IMR-90 (cell line): Measurements from ENCODE around the gene GGTA1. TPM values are rescaled to one million over a fixed set of nuclear protein-coding genes. Genes with fewer than 3 reads are reported as not detected.

Source experiments
- ATAC-seq: fragments of 200-7000 bp; cut with Tn5 transposase; 2 replicates; pipeline ENCODE4 v1.9.1; 2020; ENCODE audit warnings: low read depth, mild to moderate bottlenecking, moderate library complexity
- BruUV-seq: library from RNA; stranded (reverse); fragments of 400-500 nt; replicated peaks from 2 replicates; lab custom pipeline; 2021; lab: Mats Ljungman, UMichigan
- CTCF ChIA-PET: fragments of 300-600 bp; formaldehyde crosslinking; extraction: SDS; loops from one replicate; lab custom pipeline; 2021; ENCODE audit warnings: antibody characterized with exemption; lab: Yijun Ruan, JAX
- POLR2A ChIA-PET: fragments of 300-600 bp; sonication (Branson Sonifier 250); formaldehyde crosslinking; loops from one replicate; lab custom pipeline; 2022; ENCODE audit warnings: antibody characterized with exemption; ENCODE audit not compliant: unreplicated experiment; lab: Charles Lee
- DNase-seq: peaks from one replicate; pipeline ENCODE4 v3.0.0; 2013
- H2AFZ ChIP-seq: replicated peaks from 2 replicates; pipeline ENCODE3; 2013; ENCODE audit warnings: low read length, mild to moderate bottlenecking; ENCODE audit not compliant: poor library complexity
- H2AK5ac ChIP-seq: 2 replicates; pipeline ENCODE4 v1.6.1; 2013; ENCODE audit warnings: low read depth, low read length, inconsistent platforms
- H2AK9ac ChIP-seq: replicated peaks from 2 replicates; pipeline ENCODE3; 2013; ENCODE audit warnings: mild to moderate bottlenecking, low read depth, low read length, moderate library complexity; ENCODE audit not compliant: poor library complexity
- H2BK120ac ChIP-seq: 2 replicates; pipeline ENCODE4 v1.6.1; 2013; ENCODE audit warnings: low read depth, low read length, inconsistent platforms
- H2BK15ac ChIP-seq: 3 replicates; pipeline ENCODE4 v1.6.1; 2013; ENCODE audit warnings: low read depth, low read length, inconsistent platforms
- H2BK20ac ChIP-seq: 2 replicates; pipeline ENCODE4 v1.6.1; 2013; ENCODE audit warnings: low read depth, mild to moderate bottlenecking, inconsistent platforms, low read length, moderate library complexity
- H2BK5ac ChIP-seq: 2 replicates; pipeline ENCODE4 v1.6.1; 2013; ENCODE audit warnings: mild to moderate bottlenecking, low read depth, low read length, inconsistent platforms; ENCODE audit not compliant: poor library complexity, severe bottlenecking
- H3K14ac ChIP-seq: replicated peaks from 2 replicates; pipeline ENCODE4 v1.6.1; 2013; ENCODE audit warnings: low read depth, low read length, inconsistent platforms
- H3K18ac ChIP-seq: 2 replicates; pipeline ENCODE4 v1.6.1; 2013; ENCODE audit warnings: low read depth, low read length, control low read depth
- H3K23ac ChIP-seq: 2 replicates; pipeline ENCODE4 v1.6.1; 2013; ENCODE audit warnings: low read depth, low read length, inconsistent platforms
- H3K27ac ChIP-seq: 2 replicates; pipeline ENCODE4 v1.5.1; 2013; ENCODE audit warnings: mild to moderate bottlenecking, control low read depth, low read length; ENCODE audit not compliant: insufficient read depth
- H3K27me3 ChIP-seq: 2 replicates; pipeline ENCODE4 v1.6.1; 2013; ENCODE audit warnings: low read length; ENCODE audit not compliant: control insufficient read depth, insufficient read depth
- H3K36me3 ChIP-seq: 2 replicates; pipeline ENCODE4 v1.6.1; 2013; ENCODE audit warnings: low read length, mixed read lengths; ENCODE audit not compliant: control insufficient read depth, insufficient read depth
- H3K4ac ChIP-seq: 2 replicates; pipeline ENCODE4 v1.6.1; 2013; ENCODE audit warnings: low read depth, low read length, inconsistent platforms
- H3K4me1 ChIP-seq: 2 replicates; pipeline ENCODE4 v1.6.1; 2013; ENCODE audit warnings: low read length, mixed read lengths; ENCODE audit not compliant: control insufficient read depth, insufficient read depth
- H3K4me2 ChIP-seq: 2 replicates; pipeline ENCODE4 v1.6.1; 2013; ENCODE audit warnings: low read depth, mild to moderate bottlenecking, control low read depth, low read length, moderate library complexity
- H3K4me3 ChIP-seq: 2 replicates; pipeline ENCODE4 v1.5.1; 2013; ENCODE audit warnings: low read depth, mild to moderate bottlenecking, control low read depth, low read length, moderate library complexity; ENCODE audit not compliant: insufficient read depth
- H3K56ac ChIP-seq: 2 replicates; pipeline ENCODE4 v1.6.1; 2013; ENCODE audit warnings: low read length, inconsistent platforms; ENCODE audit not compliant: insufficient read depth; ENCODE audit errors: extremely low read depth
- H3K79me1 ChIP-seq, 2 experiments: 2 replicates each; pipeline ENCODE4 v1.6.1; 2013; ENCODE audit warnings: low read length in 2 of 2, inconsistent platforms in 1 of 2, low read depth in 1 of 2
- H3K9ac ChIP-seq: 2 replicates; pipeline ENCODE4 v1.6.1; 2013; ENCODE audit warnings: low read depth, low read length, control low read depth
- H3K9me1 ChIP-seq: 2 replicates; pipeline ENCODE4 v1.6.1; 2013; ENCODE audit warnings: low read length, inconsistent platforms; ENCODE audit not compliant: insufficient read depth
- H3K9me3 ChIP-seq: 2 replicates; pipeline ENCODE4 v1.6.1; 2013; ENCODE audit warnings: low read length; ENCODE audit not compliant: control insufficient read depth, insufficient read depth
- H4K20me1 ChIP-seq: 2 replicates; pipeline ENCODE4 v1.6.1; 2013; ENCODE audit warnings: low read length, inconsistent platforms; ENCODE audit not compliant: insufficient read depth
- H4K5ac ChIP-seq: 2 replicates; pipeline ENCODE4 v1.6.1; 2013; ENCODE audit warnings: mild to moderate bottlenecking, low read depth, low read length, control low read depth
- H4K8ac ChIP-seq, 2 experiments: 2 replicates each; pipeline ENCODE4 v1.6.1; 2013; ENCODE audit warnings: low read depth in 2 of 2, low read length in 2 of 2, control low read depth in 1 of 2, inconsistent platforms in 1 of 2
- H4K91ac ChIP-seq: 2 replicates; pipeline ENCODE4 v1.6.1; 2013; ENCODE audit warnings: low read depth, low read length, inconsistent platforms; ENCODE audit not compliant: insufficient read depth
- BHLHE40 ChIP-seq: fragments of 150-350 bp; IDR thresholded peaks from 2 replicates; pipeline ENCODE4 v1.6.1; 2016; ENCODE audit warnings: mild to moderate bottlenecking, low read depth, low read length
- CEBPB ChIP-seq: IDR thresholded peaks from 2 replicates; pipeline ENCODE4 v1.6.1; 2012; ENCODE audit warnings: low read depth, low read length, improper control_type of control experiment
- CHD1 ChIP-seq: IDR thresholded peaks from 2 replicates; pipeline ENCODE4 v1.6.1; 2012; ENCODE audit warnings: low read depth, low read length, improper control_type of control experiment
- FOS ChIP-seq: fragments of 150-350 bp; IDR thresholded peaks from 2 replicates; pipeline ENCODE4 v1.6.1; 2016; ENCODE audit warnings: low read depth, low read length
- MAFK ChIP-seq: IDR thresholded peaks from 2 replicates; pipeline ENCODE4 v1.6.1; 2012; ENCODE audit warnings: low read depth, low read length, improper control_type of control experiment
- MAZ ChIP-seq: IDR thresholded peaks from 2 replicates; pipeline ENCODE4 v1.6.1; 2012; ENCODE audit warnings: low read depth, mild to moderate bottlenecking, low read length, improper control_type of control experiment, moderate library complexity, borderline replicate concordance
- MXI1 ChIP-seq: IDR thresholded peaks from 2 replicates; pipeline ENCODE4 v1.6.1; 2012; ENCODE audit warnings: low read depth, mild to moderate bottlenecking, low read length, moderate library complexity, borderline replicate concordance
- NFE2L2 ChIP-seq: fragments of 150-350 bp; IDR thresholded peaks from 2 replicates; pipeline ENCODE4 v1.6.1; 2016; ENCODE audit warnings: low read depth, mild to moderate bottlenecking, low read length
- POLR2A ChIP-seq: IDR thresholded peaks from 2 replicates; pipeline ENCODE4 v1.6.1; 2012; ENCODE audit warnings: mild to moderate bottlenecking, low read depth, low read length
- RAD21 ChIP-seq: IDR thresholded peaks from 2 replicates; pipeline ENCODE4 v1.6.1; 2012; ENCODE audit warnings: low read length, improper control_type of control experiment
- RCOR1 ChIP-seq: IDR thresholded peaks from 2 replicates; pipeline ENCODE4 v1.6.1; 2012; ENCODE audit warnings: mild to moderate bottlenecking, low read length, improper control_type of control experiment; ENCODE audit not compliant: insufficient replicate concordance
- RFX5 ChIP-seq: IDR thresholded peaks from 2 replicates; pipeline ENCODE4 v1.8.0; 2012; ENCODE audit warnings: low read depth, mild to moderate bottlenecking, low read length, moderate library complexity
- SMC3 ChIP-seq: fragments of 150-350 bp; IDR thresholded peaks from 2 replicates; pipeline ENCODE4 v1.6.1; 2016; ENCODE audit warnings: low read depth, mild to moderate bottlenecking, antibody characterized with exemption, low read length, moderate library complexity
- USF2 ChIP-seq: fragments of 150-350 bp; IDR thresholded peaks from 2 replicates; pipeline ENCODE4 v1.6.1; 2017; ENCODE audit warnings: mild to moderate bottlenecking, antibody characterized with exemption, low read length, low read depth
- WGBS, 2 experiments: methylation state at CpG; one replicate each; pipeline versions ENCODE4 v1.1.5 to v1.1.7; 2013; ENCODE audit warnings: missing lambda C conversion rate in 2 of 2; ENCODE audit not compliant: insufficient read length in 1 of 2; ENCODE audit errors: extremely low coverage in 2 of 2; 5-methylcytosine and 5-hydroxymethylcytosine counted together
- dilution Hi-C: fragments of 300-500 bp; cut with HindIII; formaldehyde crosslinking; loops from one replicate; pipeline ENCODE4 v1.14.3; 2018; ENCODE audit warnings: low sequenced_read_pairs; ENCODE audit not compliant: unreplicated experiment
- in situ Hi-C: fragments of 300-500 bp; cut with MboI; formaldehyde crosslinking; loops from 3 replicates; pipeline ENCODE4 v1.14.3; 2019; ENCODE audit warnings: low sequenced_read_pairs, inconsistent platforms, mixed read lengths
- intact Hi-C: fragments of 100-400 bp; cut with micrococcal nuclease; formaldehyde crosslinking; loops from 2 replicates; pipeline ENCODE4 v1.10.0; 2022
- polyA plus RNA-seq, 3 experiments: library from polyadenylated mRNA; depleted of rRNA; stranded (reverse); fragments of >200 nt; gene quantifications; 2 replicates each; pipeline ENCODE4 v1.2.3, GENCODE V29; 2012; ENCODE audit warnings: low replicate concordance in 1 of 3
- total RNA-seq: library from RNA; depleted of rRNA; stranded (reverse); fragments of >200 nt; gene quantifications from 2 replicates; pipeline ENCODE4 v1.2.3, GENCODE V29; 2012
- TF ChIP-seq, protein P1 (sequence below): fragments of 150-350 bp; IDR thresholded peaks from 2 replicates; pipeline ENCODE4 v1.6.1; 2016; ENCODE audit warnings: low read depth, mild to moderate bottlenecking, low read length, moderate library complexity, borderline replicate concordance
- TF ChIP-seq, protein P2 (sequence below): conservative IDR thresholded peaks from 2 replicates; pipeline ENCODE4 v1.5.1; 2012; ENCODE audit warnings: mild to moderate bottlenecking, low read depth, low read length, improper control_type of control experiment

GGTA1 gene
- total and polyA plus RNA-seq, 2 of the 4 experiments (the other 2 are of a cell fraction), result not detected

DNA sequence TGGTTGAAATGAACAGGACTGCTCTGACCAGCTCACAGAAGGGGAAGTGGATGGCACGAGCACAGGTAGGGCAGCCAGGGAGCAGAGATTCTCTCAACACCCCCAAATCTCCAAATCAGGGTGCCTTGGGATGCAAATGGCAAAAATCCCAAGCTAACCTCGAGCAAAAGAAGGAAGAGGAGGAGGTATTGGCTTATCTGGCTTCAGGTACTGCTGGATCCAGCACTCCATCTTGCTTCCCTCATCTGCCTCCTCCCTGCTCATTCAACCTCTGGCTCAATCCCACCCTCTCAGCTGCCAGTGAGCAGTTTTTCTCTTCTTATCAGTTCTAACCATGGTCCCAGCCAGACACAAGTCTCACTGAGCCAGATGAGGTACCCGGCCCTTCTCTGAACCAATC lies 41.6 kb upstream of the GGTA1 start:
- Histone ChIP-seq H3K14ac (no peak overlapping the region), H3K23ac (no peak overlapping the region), H3K36me3 (no peaks in the 10 kb centered on the region), H2AK9ac (no peak overlapping the region), H3K56ac (no peak overlapping the region), H3K27me3 (peaks cover 23% of the 10 kb centered on the region), H4K5ac (no peak overlapping the region), H3K27ac (no peak overlapping the region), H3K9ac (no peak overlapping the region), H3K18ac (no peak overlapping the region), H2AFZ (no peak overlapping the region), H3K4me2 (no peak overlapping the region), H3K79me1 (no peaks in the 10 kb centered on the region), H4K8ac (no peak overlapping the region), H3K9me1 (no peaks in the 10 kb centered on the region), H3K4me3 (no peak overlapping the region), H2BK5ac (no peak overlapping the region), H4K20me1 (no peaks in the 10 kb centered on the region), H4K91ac (no peak overlapping the region), H3K4ac (no peak overlapping the region), H2BK20ac (no peak overlapping the region), H3K9me3 (no peaks in the 10 kb centered on the region), H3K4me1 (no peaks in the 10 kb centered on the region), H2AK5ac (no peak overlapping the region), H2BK120ac (no peak overlapping the region), H2BK15ac (no peak overlapping the region)
- in situ Hi-C loops, result no loop called here
- ATAC-seq, result no peak
- dilution Hi-C loops, result no loop called here
- CTCF ChIA-PET, result no interaction called here
- no TSS peak for BruUV-seq
- intact Hi-C loops, result no loop called here
- WGBS, 2 experiments, result no CpG with 5 or more reads among the region's 3 CpGs
- no peak for DNase-seq
- TF ChIP-seq, protein P1, sequence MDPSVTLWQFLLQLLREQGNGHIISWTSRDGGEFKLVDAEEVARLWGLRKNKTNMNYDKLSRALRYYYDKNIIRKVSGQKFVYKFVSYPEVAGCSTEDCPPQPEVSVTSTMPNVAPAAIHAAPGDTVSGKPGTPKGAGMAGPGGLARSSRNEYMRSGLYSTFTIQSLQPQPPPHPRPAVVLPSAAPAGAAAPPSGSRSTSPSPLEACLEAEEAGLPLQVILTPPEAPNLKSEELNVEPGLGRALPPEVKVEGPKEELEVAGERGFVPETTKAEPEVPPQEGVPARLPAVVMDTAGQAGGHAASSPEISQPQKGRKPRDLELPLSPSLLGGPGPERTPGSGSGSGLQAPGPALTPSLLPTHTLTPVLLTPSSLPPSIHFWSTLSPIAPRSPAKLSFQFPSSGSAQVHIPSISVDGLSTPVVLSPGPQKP, result no peak
- TF ChIP-seq CEBPB, result no peak
- no peak for TF ChIP-seq BHLHE40
- TF ChIP-seq RFX5, result no peak
- TF ChIP-seq, protein P2, sequence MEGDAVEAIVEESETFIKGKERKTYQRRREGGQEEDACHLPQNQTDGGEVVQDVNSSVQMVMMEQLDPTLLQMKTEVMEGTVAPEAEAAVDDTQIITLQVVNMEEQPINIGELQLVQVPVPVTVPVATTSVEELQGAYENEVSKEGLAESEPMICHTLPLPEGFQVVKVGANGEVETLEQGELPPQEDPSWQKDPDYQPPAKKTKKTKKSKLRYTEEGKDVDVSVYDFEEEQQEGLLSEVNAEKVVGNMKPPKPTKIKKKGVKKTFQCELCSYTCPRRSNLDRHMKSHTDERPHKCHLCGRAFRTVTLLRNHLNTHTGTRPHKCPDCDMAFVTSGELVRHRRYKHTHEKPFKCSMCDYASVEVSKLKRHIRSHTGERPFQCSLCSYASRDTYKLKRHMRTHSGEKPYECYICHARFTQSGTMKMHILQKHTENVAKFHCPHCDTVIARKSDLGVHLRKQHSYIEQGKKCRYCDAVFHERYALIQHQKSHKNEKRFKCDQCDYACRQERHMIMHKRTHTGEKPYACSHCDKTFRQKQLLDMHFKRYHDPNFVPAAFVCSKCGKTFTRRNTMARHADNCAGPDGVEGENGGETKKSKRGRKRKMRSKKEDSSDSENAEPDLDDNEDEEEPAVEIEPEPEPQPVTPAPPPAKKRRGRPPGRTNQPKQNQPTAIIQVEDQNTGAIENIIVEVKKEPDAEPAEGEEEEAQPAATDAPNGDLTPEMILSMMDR, result no peak
- no peak for TF ChIP-seq MAZ
- no peak for TF ChIP-seq MXI1
- no peak for TF ChIP-seq NFE2L2
- TF ChIP-seq MAFK, result no peak
- no peak for TF ChIP-seq RAD21
- TF ChIP-seq FOS, result no peak
- no peak for TF ChIP-seq SMC3
- no peak for TF ChIP-seq RCOR1
- no peak for TF ChIP-seq CHD1
- TF ChIP-seq POLR2A, result no peak
- no peak for TF ChIP-seq USF2
- POLR2A ChIA-PET, result no interaction called here
